ENCODE results near the gene MICAL1. TPM values are rescaled to one million over a fixed set of nuclear protein-coding genes. Genes with fewer than 3 reads are reported as not detected.

MICAL1 gene
- total and polyA plus RNA-seq, 9 donors, result 10.3 to 24.0 (median 13.6) TPM

DNA sequence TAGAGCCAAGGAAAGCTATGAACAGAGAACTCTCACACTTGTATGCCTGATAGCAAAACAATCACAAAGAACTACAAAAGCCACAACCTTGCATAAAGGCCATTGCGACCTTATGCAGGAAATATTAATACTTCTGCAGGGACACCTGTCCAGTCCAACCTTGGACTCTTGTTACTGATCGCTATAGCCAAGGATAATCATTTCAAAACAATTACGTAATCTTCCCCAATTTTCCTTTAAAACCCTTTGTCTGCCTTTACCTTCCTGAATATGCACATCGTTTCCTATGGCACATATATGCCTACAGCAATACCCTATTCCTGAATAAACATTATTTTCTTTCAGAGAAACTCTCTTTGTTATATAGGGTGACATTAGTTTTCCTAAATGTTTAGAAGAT lies 37.9 kb downstream of the MICAL1 start:
- 74 to 85% (median 77%) methylated on average over 4 of the region's 4 CpGs for WGBS, 3 donors
- no peaks in the 10 kb centered on the region for H3K36me3 ChIP-seq
- no peak overlapping the region for H3K4me3 ChIP-seq
- no peaks in the 10 kb centered on the region for H3K9me3 ChIP-seq
- TF ChIP-seq EP300 (IDR thresholded peaks at IDR 0.05), result no peak
- no peak for DNase-seq
- no peak overlapping the region for H3K27ac ChIP-seq
- H3K27me3 ChIP-seq, result no peaks in the 10 kb centered on the region
- H3K4me1 ChIP-seq (ENCODE audit: insufficient read depth), result no peaks in the 10 kb centered on the region
- intact Hi-C loops (cut with DNase I), result no loop called here

GRCh38 chr6:109411034-109411433 lies 44.5 kb downstream of the MICAL1 start:
- H3K9me3 ChIP-seq, result no peaks in the 10 kb centered on the region
- TF ChIP-seq, protein P1, sequence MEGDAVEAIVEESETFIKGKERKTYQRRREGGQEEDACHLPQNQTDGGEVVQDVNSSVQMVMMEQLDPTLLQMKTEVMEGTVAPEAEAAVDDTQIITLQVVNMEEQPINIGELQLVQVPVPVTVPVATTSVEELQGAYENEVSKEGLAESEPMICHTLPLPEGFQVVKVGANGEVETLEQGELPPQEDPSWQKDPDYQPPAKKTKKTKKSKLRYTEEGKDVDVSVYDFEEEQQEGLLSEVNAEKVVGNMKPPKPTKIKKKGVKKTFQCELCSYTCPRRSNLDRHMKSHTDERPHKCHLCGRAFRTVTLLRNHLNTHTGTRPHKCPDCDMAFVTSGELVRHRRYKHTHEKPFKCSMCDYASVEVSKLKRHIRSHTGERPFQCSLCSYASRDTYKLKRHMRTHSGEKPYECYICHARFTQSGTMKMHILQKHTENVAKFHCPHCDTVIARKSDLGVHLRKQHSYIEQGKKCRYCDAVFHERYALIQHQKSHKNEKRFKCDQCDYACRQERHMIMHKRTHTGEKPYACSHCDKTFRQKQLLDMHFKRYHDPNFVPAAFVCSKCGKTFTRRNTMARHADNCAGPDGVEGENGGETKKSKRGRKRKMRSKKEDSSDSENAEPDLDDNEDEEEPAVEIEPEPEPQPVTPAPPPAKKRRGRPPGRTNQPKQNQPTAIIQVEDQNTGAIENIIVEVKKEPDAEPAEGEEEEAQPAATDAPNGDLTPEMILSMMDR (IDR thresholded peaks at IDR 0.05), result no peak
- TF ChIP-seq POLR2A (IDR thresholded peaks at IDR 0.05), result no peak
- TF ChIP-seq EP300 (IDR thresholded peaks at IDR 0.05), result no peak

GRCh38 chr6:109406196-109406595 lies 49.4 kb downstream of the MICAL1 start:
- H3K9me3 ChIP-seq, result no peaks in the 10 kb centered on the region
- H3K36me3 ChIP-seq, result no peaks in the 10 kb centered on the region
- H3K4me1 ChIP-seq (ENCODE audit: insufficient read depth), result no peaks in the 10 kb centered on the region
- 80 to 87% (median 85%) methylated on average over 4 of the region's 4 CpGs for WGBS, 3 donors
- no peak overlapping the region for H3K27ac ChIP-seq
- TF ChIP-seq POLR2A (IDR thresholded peaks at IDR 0.05) (no peak), EP300 (IDR thresholded peaks at IDR 0.05) (no peak)
- TF ChIP-seq, protein P1 (IDR thresholded peaks at IDR 0.05), result no peak
- H3K27me3 ChIP-seq, result no peaks in the 10 kb centered on the region
- DNase-seq, result no peak
- no peak overlapping the region for H3K4me3 ChIP-seq
- intact Hi-C loops (cut with DNase I), result no loop called here

More at GRCh38 chr6:109411034-109411433, 44.5 kb downstream of the MICAL1 start:
- no peak for DNase-seq
- no peak overlapping the region for H3K27ac ChIP-seq
- WGBS, 3 donors, result 81 to 96% (median 94%) methylated on average over 2 of the region's 2 CpGs
- H3K4me3 ChIP-seq, result no peak overlapping the region
- no peaks in the 10 kb centered on the region for H3K27me3 ChIP-seq
- intact Hi-C loops (cut with DNase I), result loop anchor here in 1 of 4 donors (5.0 kb wide), 1 partner anchor 69 kb away; no protein-coding TSS in a partner anchor
- H3K36me3 ChIP-seq, result no peaks in the 10 kb centered on the region
- H3K4me1 ChIP-seq (ENCODE audit: insufficient read depth), result no peaks in the 10 kb centered on the region

DNA sequence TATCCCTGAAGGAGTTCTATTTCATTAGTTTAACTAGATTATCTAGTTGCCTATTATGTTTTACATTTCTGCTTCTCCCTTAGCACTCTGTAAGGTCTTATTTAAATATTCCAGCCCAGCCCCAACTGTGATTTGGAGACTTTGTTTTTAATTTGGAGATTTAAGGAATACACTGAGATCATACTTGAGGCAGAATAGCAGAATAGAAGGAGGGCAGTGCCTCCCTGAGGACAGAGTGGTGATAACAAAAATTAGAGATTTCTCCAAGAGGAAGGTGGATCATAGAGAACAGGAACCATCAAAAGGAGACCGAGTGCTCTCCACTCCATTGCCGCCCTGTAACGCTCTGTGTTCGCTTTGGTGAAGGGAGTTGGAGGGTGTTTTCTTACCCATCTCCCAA lies 58.6 kb downstream of the MICAL1 start:
- Histone ChIP-seq H3K4me3 (no peak overlapping the region), H3K27me3 (no peaks in the 10 kb centered on the region), H3K36me3 (no peaks in the 10 kb centered on the region), H3K27ac (no peak overlapping the region), H3K4me1 (ENCODE audit: insufficient read depth) (no peaks in the 10 kb centered on the region), H3K9me3 (no peaks in the 10 kb centered on the region)
- no peak for DNase-seq
- intact Hi-C loops (cut with DNase I), result loop anchor here in 1 of 4 donors (2.0 kb wide), 1 partner anchor 208 kb away; no protein-coding TSS in a partner anchor
- 59 to 86% (median 77%) methylated on average over 4 of the region's 4 CpGs for WGBS, 3 donors
- no peak for TF ChIP-seq POLR2A (IDR thresholded peaks at IDR 0.05)
- no peak for TF ChIP-seq EP300 (IDR thresholded peaks at IDR 0.05)
- TF ChIP-seq, protein P1 (IDR thresholded peaks at IDR 0.05), result no peak

GRCh38 chr6:109396046-109396718 lies 59.4 kb downstream of the MICAL1 start:
- TF ChIP-seq EP300 (IDR thresholded peaks at IDR 0.05) (no peak), POLR2A (IDR thresholded peaks at IDR 0.05) (no peak)
- TF ChIP-seq, protein P1 (IDR thresholded peaks at IDR 0.05), result no peak
- no peak overlapping the region for H3K4me3 ChIP-seq
- H3K4me1 ChIP-seq (ENCODE audit: insufficient read depth), result no peaks in the 10 kb centered on the region
- no peaks in the 10 kb centered on the region for H3K9me3 ChIP-seq
- no peak for DNase-seq
- no peaks in the 10 kb centered on the region for H3K36me3 ChIP-seq
- H3K27me3 ChIP-seq, result no peaks in the 10 kb centered on the region
- WGBS, 3 donors, result 93 to 95% (median 94%) methylated on average over 12 of the region's 12 CpGs
- intact Hi-C loops (cut with DNase I), result loop anchor here in 1 of 4 donors (2.0 kb wide), 1 partner anchor 207 kb away; no protein-coding TSS in a partner anchor
- H3K27ac ChIP-seq, result no peak overlapping the region
